MM.1S (cell line): Measurements from ENCODE around the gene ATP2B2.

Source experiments
- CTCF ChIP-seq: fragments of 300-600 bp; sonication (generic); IDR thresholded peaks from 2 replicates; pipeline ENCODE4 v1.5.1; 2016; ENCODE audit warnings: antibody characterized with exemption, low read length, mixed read lengths
- EZH2 ChIP-seq: fragments of 300-600 bp; sonication (generic); optimal IDR thresholded peaks from 2 replicates; pipeline ENCODE3; 2017; ENCODE audit warnings: low read depth, mild to moderate bottlenecking, antibody characterized with exemption, low read length, mixed read lengths

GRCh38 chr3:10353661-10354360 is 151.6 kb downstream of the ATP2B2 start:
- TF ChIP-seq EZH2: no peak
- TF ChIP-seq CTCF: no peak
